HK-2 (cell line): ENCODE data around the gene PLEKHG2.

ENCODE experiments used
- DNase-seq: peaks from one replicate; pipeline ENCODE4 v3.0.0-alpha.2; 2018; ENCODE audit not compliant: unreplicated experiment

Gene PLEKHG2

DNA sequence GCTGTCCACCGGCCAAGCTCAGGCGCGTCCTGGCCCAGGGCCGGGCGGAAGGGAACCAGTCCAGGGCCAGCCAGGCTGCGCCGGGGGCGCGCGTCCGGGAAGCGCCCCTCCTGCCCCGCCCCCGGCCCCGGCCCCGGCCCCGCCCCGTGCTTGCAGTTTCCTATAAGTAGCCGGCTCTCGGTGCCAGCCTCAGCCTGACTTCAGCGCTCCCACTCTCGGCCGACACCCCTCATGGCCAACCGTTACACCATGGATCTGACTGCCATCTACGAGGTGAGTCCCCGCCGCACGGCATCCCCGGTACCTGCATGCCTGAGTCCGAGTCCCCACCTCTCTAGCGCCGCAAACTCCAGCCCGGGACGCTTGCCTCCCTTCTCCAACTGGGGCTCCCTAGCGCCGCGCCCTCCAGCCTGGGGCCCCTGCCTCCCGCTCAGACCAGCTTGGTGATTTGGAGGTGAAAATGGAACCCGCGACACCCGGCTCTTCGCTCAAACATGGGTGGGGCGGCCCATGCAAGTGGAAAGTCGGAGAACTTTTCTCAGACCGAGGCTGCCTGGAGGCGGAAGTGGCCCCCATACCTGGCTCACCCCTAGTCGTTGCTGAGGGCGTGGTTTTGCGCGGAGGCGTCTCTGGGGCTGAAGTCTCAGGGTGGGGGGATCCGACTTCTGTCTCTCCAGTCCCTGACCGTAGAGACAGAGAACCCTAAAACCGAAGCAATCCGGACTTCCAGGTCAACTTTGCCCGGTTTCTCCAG lies 5.6 kb upstream of the PLEKHG2 start, which contains the start of gene ZFP36:
Gene ZFP36, plus strand, starts transcription at position 192 of the 754 bp plus-strand sequence. Its CDS starts 58 bp downstream, at position 250.
- DNase-seq = peak; percentile 92

GRCh38 chr19:39407410-39407659 lies 5.1 kb upstream of the PLEKHG2 start:
- no peak for DNase-seq

GRCh38 chr19:39407660-39408391 lies 4.6 kb upstream of the PLEKHG2 start:
- DNase-seq = peak; percentile 32

DNA sequence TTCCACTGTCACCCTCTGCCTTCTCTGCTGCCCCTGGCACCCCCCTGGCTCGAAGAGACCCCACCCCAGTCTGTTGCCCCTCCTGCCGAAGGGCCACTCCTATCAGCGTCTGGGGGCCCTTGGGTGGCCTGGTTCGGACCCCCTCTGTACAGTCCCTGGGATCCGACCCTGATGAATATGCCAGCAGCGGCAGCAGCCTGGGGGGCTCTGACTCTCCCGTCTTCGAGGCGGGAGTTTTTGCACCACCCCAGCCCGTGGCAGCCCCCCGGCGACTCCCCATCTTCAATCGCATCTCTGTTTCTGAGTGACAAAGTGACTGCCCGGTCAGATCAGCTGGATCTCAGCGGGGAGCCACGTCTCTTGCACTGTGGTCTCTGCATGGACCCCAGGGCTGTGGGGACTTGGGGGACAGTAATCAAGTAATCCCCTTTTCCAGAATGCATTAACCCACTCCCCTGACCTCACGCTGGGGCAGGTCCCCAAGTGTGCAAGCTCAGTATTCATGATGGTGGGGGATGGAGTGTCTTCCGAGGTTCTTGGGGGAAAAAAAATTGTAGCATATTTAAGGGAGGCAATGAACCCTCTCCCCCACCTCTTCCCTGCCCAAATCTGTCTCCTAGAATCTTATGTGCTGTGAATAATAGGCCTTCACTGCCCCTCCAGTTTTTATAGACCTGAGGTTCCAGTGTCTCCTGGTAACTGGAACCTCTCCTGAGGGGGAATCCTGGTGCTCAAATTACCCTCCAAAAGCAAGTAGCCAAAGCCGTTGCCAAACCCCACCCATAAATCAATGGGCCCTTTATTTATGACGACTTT lies 3.9 kb upstream of the PLEKHG2 start:
- DNase-seq = no peak

DNA sequence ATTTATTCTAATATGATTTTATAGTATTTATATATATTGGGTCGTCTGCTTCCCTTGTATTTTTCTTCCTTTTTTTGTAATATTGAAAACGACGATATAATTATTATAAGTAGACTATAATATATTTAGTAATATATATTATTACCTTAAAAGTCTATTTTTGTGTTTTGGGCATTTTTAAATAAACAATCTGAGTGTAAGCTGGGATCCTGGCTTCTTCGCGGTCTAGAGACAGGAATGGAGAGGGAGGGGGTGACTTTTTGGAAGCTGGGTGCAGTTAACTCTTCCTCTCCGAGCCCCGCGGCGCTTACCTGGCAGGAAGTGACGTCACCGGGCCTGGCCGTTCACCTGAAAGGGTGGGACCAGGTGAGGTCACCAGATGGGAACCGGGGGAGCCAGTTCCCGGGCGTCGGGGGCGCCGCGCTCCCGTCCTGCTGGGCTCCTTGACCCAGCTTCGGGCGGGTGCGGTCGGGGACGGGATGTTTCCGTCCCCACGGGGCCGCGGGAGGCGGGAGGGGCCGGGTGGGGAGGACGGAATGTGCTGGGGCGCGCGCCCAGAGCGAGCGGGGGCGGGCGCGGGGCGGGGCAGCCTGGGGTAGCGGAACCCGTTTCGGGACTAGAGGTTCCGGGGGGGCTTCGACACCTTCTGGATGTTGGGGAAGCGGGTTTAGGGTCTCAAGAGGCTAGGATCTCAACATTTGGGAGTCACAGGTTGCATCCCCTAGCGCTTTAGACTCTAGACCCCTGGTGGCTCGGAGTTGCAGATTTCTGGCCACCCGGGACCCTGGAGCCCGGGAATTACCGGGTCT lies 3.1 kb upstream of the PLEKHG2 start:
- DNase-seq = peak; percentile 76

- DNase-seq = peak; percentile 61
Observed at GRCh38 chr19:39410017-39410830, 2.2 kb upstream of the PLEKHG2 start.

- no peak for DNase-seq
Observed at GRCh38 chr19:39410831-39411080, 1.7 kb upstream of the PLEKHG2 start.

GRCh38 chr19:39411081-39411831 lies 1.2 kb upstream of the PLEKHG2 start:
- DNase-seq = no peak

GRCh38 chr19:39411832-39412099 lies 703 bp upstream of the PLEKHG2 start:
- peak; percentile 85 for DNase-seq

- DNase-seq = no peak
Observed at GRCh38 chr19:39412867-39413271, 400 bp downstream of the PLEKHG2 start.

GRCh38 chr19:39413272-39413910 lies 922 bp downstream of the PLEKHG2 start:
- no peak for DNase-seq

- DNase-seq = no peak
Observed at GRCh38 chr19:39413911-39414608, 1.6 kb downstream of the PLEKHG2 start.

DNA sequence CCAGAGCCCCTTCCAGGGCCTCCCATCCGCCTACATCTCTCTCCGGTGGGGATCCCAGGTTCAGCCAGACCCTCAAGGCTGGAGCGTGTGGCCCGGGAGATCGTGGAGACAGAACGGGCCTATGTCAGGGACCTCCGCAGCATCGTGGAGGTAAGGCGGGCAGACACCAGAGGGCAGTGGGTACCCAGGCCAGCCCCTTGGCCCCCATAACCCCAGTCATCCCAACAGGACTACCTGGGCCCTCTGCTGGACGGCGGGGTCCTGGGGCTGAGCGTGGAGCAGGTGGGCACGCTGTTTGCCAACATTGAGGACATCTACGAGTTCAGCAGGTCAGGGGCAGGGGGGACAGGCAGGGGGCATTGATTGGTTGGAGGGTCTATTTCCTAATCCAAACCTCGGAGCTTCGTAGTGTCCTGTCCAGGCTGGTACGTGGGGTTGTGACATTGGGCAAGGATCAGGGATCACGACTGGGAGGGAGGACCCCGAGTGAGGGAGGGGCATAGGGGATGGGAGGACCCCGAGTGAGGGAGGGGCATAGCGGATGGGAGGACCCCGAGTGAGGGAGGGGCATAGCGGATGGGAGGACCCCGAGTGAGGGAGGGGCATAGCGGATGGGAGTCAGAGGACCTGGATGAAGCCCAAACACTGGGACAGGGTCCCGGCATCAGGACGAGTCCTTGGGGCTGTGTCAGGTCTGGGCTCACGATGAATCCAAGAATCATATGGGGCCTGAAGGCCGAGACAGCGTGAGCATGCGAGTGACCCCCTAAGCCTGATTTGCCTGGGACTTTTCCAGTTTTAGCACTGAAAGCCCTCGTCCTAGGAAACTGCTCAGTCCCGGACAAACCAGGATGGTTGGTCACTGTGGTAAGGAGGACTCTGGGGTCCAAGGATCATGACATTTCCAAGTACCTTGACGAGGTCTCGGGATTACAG lies 2.9 kb downstream of the PLEKHG2 start:
- no peak for DNase-seq

DNA sequence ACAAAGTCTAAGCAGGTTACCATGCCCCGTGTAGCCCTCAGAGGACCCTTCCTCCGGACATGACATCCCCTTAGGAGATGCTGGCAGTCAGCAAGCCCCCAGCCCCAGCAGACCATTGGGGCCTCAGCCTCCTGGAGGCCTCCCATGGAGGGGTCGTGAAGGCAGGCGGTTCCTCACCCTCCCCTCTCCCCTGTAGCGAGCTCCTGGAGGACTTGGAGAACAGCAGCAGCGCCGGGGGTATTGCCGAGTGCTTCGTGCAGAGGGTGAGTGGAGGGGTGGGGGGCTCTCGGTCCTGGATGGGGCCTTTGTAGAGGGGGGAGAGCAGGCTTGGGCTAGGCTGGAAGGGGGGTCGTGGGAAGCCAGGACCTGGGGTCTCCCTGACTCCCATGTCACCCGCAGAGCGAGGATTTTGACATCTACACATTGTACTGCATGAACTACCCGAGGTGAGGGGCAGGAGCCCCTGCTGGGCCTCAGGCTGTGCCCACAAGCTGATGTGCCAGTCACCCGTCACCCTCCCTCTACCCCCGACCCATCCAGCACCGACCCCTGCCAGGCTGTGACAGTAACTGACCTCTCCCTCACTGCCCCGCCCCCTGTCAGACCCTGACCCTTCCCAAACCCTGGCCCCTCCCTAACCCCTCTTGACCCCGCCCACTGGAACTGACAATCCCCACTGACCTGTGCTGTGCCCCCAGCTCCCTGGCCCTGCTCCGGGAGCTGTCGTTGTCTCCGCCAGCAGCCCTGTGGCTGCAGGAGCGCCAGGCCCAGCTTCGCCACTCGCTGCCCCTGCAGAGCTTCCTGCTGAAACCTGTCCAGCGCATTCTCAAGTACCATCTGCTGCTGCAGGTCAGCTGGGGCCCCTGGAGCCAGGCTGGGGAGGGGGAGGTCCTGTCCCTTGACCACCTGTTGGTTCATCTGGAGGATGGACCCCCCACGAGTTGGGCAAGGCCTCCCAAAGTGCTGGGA lies 4.0 kb downstream of the PLEKHG2 start:
- no peak for DNase-seq

GRCh38 chr19:39417463-39418181 lies 5.2 kb downstream of the PLEKHG2 start:
- no peak for DNase-seq

GRCh38 chr19:39419003-39419402 lies 6.5 kb downstream of the PLEKHG2 start:
- DNase-seq = no peak

GRCh38 chr19:39420769-39421168 lies 8.3 kb downstream of the PLEKHG2 start:
- DNase-seq = no peak
